ENCODE results near the gene SETD3. TPM values are rescaled to one million over a fixed set of nuclear protein-coding genes. Genes with fewer than 3 reads are reported as not detected.

SETD3 gene
- total RNA-seq, 2 experiments from 2014 or later = 52.6 to 54.5 TPM

- H3K36me3 Mint-ChIP-seq = peaks cover 4% of the 10 kb centered on the region
- no peak overlapping the region for H3K4me3 Mint-ChIP-seq
- DNase-seq = no peak
- H3K27ac Mint-ChIP-seq = no peak overlapping the region
- H3K9me3 Mint-ChIP-seq = no peaks in the 10 kb centered on the region
- no peaks in the 10 kb centered on the region for H3K4me1 Mint-ChIP-seq
- no peaks in the 10 kb centered on the region for H3K27me3 Mint-ChIP-seq
These were observed 30.9 kb upstream of the SETD3 start for GRCh38 chr14:99511421-99512109.

DNA sequence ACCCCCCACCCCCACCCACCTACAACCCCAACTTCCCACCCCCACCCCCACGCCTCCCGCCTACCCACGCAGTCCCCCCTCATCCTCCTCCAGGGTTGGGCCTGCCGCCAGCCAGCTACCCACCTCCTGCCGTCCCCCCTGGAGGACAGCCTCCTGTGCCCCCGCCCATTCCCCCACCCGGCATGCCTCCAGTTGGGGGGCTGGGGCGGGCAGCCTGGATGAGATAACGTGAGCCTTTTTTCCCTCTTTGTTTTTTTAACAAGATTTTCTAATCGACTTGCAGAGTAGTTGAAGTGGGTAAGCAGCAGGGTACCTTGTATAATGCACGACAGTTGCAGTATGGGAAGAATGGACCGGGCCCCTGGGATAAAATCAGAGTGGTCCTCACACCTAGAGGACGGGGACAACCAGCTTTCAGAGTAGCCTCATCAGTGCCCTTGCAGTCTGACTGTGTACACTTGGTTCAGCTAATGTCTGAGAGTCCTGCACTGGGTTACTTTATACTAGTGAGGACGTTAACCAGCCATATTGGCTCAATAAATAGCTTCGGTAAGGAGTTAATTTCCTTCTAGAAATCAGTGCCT is 30.0 kb upstream of the SETD3 start:
- H3K27ac Mint-ChIP-seq = no peak overlapping the region
- no peak overlapping the region for H3K4me3 Mint-ChIP-seq
- no peaks in the 10 kb centered on the region for H3K9me3 Mint-ChIP-seq
- no peak for DNase-seq
- H3K36me3 Mint-ChIP-seq = peaks cover 9% of the 10 kb centered on the region
- no peaks in the 10 kb centered on the region for H3K27me3 Mint-ChIP-seq
- H3K4me1 Mint-ChIP-seq = no peaks in the 10 kb centered on the region

DNA sequence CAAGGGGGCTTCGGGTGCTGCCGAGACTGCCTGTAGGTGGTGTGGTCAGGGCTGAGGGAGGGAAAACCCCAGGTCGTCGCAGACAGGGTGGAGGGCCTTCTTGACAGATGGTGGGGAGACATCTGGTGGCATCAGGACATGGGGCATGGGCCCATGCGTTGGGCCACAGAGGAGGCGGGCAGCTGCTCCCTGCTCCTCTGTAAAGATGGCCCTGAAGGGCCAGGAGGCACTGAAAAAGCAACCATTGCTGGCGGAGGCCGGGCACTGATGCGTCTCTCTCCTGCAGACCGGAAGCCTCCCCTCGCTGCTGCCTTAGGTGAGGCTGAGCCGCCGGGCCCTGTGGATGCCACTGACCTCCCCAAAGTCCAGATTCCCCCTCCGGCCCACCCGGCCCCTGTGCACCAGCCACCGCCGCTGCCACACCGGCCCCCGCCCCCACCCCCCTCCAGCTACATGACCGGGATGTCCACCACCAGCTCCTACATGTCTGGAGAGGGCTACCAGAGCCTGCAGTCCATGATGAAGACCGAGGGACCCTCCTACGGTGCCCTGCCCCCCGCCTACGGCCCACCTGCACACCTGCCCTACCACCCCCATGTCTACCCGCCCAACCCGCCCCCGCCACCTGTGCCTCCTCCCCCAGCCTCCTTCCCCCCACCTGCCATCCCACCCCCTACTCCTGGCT is 29.4 kb upstream of the SETD3 start:
- no peak for DNase-seq
- Mint-ChIP-seq H3K9me3 (no peaks in the 10 kb centered on the region), H3K27me3 (no peaks in the 10 kb centered on the region), H3K36me3 (peaks cover 9% of the 10 kb centered on the region), H3K4me1 (no peaks in the 10 kb centered on the region), H3K27ac (peak overlapping the region; percentile 34), H3K4me3 (no peak overlapping the region)

- H3K4me3 Mint-ChIP-seq = no peak overlapping the region
- H3K9me3 Mint-ChIP-seq = no peaks in the 10 kb centered on the region
- H3K36me3 Mint-ChIP-seq = peaks cover 10% of the 10 kb centered on the region
- H3K27ac Mint-ChIP-seq = peak overlapping the region; percentile 34
- H3K4me1 Mint-ChIP-seq = no peaks in the 10 kb centered on the region
- no peak for DNase-seq
- H3K27me3 Mint-ChIP-seq = no peaks in the 10 kb centered on the region
These were observed 28.4 kb upstream of the SETD3 start for GRCh38 chr14:99508896-99509629.

- H3K4me3 Mint-ChIP-seq = no peak overlapping the region
- peaks cover 12% of the 10 kb centered on the region for H3K36me3 Mint-ChIP-seq
- H3K27me3 Mint-ChIP-seq = no peaks in the 10 kb centered on the region
- no peak for DNase-seq
- no peaks in the 10 kb centered on the region for H3K9me3 Mint-ChIP-seq
- no peaks in the 10 kb centered on the region for H3K4me1 Mint-ChIP-seq
- no peak overlapping the region for H3K27ac Mint-ChIP-seq
These were observed 27.4 kb upstream of the SETD3 start for GRCh38 chr14:99507860-99508640.

DNA sequence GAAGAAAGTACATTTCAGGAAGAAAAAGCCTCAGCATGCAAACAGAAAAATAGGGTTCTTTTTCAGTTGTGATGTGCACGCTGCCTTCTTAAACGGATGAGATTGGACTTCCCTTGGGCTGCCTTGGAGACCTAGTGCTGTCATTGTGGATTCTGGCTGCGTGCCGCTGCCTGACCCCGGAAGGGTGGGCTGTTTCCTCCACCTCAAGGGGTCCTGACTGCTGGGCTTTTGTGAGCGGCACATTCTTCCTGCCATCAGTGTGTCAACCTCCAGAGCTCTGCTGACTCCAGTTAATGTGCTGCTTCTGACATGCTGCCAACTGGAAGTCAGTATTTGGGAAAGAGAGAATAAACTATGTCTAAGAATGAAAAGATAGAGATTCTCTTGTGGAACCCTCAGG is 25.6 kb upstream of the SETD3 start:
- DNase-seq = no peak
- no peaks in the 10 kb centered on the region for H3K27me3 Mint-ChIP-seq
- H3K4me1 Mint-ChIP-seq = no peaks in the 10 kb centered on the region
- H3K36me3 Mint-ChIP-seq = peaks cover 12% of the 10 kb centered on the region
- peak overlapping the region; percentile 80 for H3K27ac Mint-ChIP-seq
- no peaks in the 10 kb centered on the region for H3K9me3 Mint-ChIP-seq
- H3K4me3 Mint-ChIP-seq = no peak overlapping the region

DNA sequence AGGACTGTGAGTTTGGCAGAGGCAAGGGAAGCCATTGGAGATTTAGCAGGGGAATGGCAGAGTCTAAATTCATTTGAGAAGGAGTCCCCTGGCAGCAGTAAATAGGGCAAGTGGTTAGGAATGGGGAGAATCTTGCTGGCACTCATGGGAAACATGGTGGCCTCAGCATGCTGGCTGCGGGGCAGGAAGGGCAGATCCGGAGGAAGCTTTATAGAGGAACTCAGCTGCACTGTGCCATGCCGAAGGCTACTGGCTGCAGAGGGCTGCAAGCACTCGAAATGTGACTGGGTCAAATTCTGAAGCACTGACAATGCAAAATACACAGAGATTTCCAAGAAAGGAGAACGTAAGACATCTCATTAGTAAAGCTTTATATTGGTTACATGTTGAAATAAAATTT is 24.4 kb upstream of the SETD3 start:
- Mint-ChIP-seq H3K4me3 (no peak overlapping the region), H3K27me3 (no peaks in the 10 kb centered on the region), H3K4me1 (no peaks in the 10 kb centered on the region), H3K9me3 (no peaks in the 10 kb centered on the region), H3K36me3 (peaks cover 12% of the 10 kb centered on the region), H3K27ac (no peak overlapping the region)
- DNase-seq = no peak

DNA sequence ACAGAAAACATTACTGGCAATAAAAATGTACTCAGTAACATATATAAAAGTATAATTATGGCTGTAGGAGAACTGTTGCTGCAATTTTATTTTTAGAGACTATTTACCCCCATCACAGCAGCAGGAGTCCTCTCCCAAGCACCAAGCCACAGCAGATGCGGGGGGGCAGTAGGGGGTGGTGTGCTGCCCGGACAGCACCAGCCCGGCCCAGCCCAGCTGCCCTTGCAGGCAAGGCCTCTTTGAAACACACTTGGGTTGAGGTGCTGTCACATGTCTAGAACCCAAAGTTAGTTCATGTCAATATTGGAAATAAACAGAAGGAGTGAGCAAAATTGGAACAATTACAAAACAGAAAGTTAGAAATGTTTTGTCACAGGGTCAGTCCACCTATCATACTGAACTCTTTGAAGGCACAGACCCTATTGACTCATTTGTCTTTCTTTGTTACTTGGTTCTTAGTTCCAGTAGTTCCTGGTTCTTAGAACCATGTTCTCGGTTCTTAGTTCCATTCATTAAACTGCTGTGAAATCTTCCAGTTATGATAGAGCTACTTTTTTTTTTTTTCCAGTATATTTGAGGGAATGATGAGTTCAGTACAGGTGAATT is 23.3 kb upstream of the SETD3 start:
- peaks cover 12% of the 10 kb centered on the region for H3K36me3 Mint-ChIP-seq
- peak overlapping the region; percentile 75 for H3K27ac Mint-ChIP-seq

DNA sequence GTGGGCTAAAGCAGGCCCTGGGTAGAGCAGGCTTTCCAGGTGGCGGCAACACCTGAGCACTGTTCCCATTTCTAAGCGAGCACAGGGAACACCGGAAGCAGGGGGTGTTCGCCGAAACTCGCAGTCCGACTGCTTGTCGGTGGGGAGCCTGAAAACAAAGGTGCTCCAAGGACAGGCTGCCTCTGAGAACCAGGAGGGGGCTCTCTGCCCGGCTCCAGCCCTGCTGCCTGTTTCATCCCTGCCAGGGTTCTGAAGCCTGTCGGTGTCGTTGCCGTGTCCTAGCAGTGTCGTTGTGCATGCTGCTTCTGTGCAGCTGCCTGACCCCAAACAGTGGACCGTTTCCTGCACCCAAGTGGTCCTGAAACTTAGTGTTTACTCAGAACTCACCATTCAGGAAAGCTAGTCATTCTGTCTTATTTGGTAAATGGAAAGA is 22.3 kb upstream of the SETD3 start:
- H3K9me3 Mint-ChIP-seq = no peaks in the 10 kb centered on the region
- no peaks in the 10 kb centered on the region for H3K27me3 Mint-ChIP-seq
- H3K4me1 Mint-ChIP-seq = no peaks in the 10 kb centered on the region
- no peak overlapping the region for H3K27ac Mint-ChIP-seq
- DNase-seq = no peak
- H3K36me3 Mint-ChIP-seq = peaks cover 9% of the 10 kb centered on the region
- H3K4me3 Mint-ChIP-seq = no peak overlapping the region

More for the DNA sequence above, 23.3 kb upstream of the SETD3 start:
- no peak for DNase-seq
- no peaks in the 10 kb centered on the region for H3K4me1 Mint-ChIP-seq
- H3K27me3 Mint-ChIP-seq = no peaks in the 10 kb centered on the region
- no peaks in the 10 kb centered on the region for H3K9me3 Mint-ChIP-seq
- no peak overlapping the region for H3K4me3 Mint-ChIP-seq

DNA sequence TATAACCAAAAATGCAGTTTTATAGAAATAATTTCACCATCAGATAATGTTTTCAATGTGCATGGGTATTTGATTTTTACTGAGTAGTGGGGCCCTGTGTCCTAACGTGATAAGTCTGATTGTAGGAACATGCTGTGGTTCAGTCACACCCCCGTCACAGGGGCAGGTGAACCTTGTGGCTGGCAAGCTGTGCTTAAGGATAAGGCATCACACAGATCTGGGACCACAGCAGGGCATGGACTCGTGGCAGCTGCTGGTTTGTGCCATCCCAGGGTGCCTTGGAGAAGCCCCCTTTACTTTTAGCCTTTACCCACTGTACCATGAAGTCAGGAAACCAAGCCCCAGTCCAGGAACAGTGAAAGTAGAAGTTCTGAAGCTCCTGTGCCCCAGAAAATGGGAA is 17.2 kb upstream of the SETD3 start:
- no peak overlapping the region for H3K27ac Mint-ChIP-seq
- no peaks in the 10 kb centered on the region for H3K4me1 Mint-ChIP-seq
- no peaks in the 10 kb centered on the region for H3K9me3 Mint-ChIP-seq
- H3K36me3 Mint-ChIP-seq = peaks cover 14% of the 10 kb centered on the region
- no peak for DNase-seq
- no peak overlapping the region for H3K4me3 Mint-ChIP-seq
- H3K27me3 Mint-ChIP-seq = no peaks in the 10 kb centered on the region

- H3K27me3 Mint-ChIP-seq = no peaks in the 10 kb centered on the region
- peaks cover 15% of the 10 kb centered on the region for H3K36me3 Mint-ChIP-seq
- H3K4me3 Mint-ChIP-seq = no peak overlapping the region
- H3K27ac Mint-ChIP-seq = no peak overlapping the region
- DNase-seq = no peak
- no peaks in the 10 kb centered on the region for H3K9me3 Mint-ChIP-seq
- no peaks in the 10 kb centered on the region for H3K4me1 Mint-ChIP-seq
These were observed 16.7 kb upstream of the SETD3 start for GRCh38 chr14:99497341-99497740.

DNA sequence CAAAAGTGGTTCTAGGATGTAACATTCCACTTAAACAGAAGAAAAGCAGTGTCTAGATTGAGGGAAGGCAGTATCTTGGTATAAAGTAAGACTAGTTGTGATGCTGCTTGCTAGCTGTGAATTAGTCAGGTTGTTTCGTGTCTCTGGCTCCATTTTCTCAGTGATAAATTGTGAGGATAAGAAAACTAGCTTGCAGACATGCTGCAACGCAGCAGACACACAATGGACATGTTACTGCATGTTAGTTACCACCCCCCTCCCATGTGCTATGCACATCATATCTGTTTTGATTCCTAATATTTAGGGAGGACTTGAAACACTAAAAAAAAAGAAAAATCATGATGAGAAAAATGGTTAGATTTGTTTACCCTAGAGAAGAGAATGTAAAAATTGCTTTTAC is 3.4 kb upstream of the SETD3 start:
- Mint-ChIP-seq H3K4me3 (no peak overlapping the region), H3K27ac (no peak overlapping the region), H3K36me3 (no peaks in the 10 kb centered on the region), H3K27me3 (no peaks in the 10 kb centered on the region), H3K9me3 (no peaks in the 10 kb centered on the region), H3K4me1 (peaks cover 52% of the 10 kb centered on the region)
- DNase-seq = no peak

DNA sequence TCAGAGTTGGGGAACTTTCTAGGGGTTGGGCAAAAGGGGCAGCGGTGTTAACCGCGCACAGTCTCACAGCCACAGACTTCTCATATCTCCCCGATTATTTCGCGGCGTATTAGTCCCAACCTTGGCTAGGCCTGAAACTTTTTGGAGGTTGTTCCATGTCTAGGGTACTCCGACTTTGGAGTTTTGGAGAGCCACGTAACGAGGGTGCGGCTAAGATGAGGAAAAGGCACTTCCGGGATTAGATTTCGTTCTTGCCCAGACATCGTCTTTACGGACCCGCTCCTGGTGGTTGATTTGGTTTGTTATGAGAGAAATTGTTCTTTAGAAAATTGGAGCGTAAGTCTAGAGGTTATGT is 1.1 kb upstream of the SETD3 start:
- H3K27me3 Mint-ChIP-seq = no peaks in the 10 kb centered on the region

DNA sequence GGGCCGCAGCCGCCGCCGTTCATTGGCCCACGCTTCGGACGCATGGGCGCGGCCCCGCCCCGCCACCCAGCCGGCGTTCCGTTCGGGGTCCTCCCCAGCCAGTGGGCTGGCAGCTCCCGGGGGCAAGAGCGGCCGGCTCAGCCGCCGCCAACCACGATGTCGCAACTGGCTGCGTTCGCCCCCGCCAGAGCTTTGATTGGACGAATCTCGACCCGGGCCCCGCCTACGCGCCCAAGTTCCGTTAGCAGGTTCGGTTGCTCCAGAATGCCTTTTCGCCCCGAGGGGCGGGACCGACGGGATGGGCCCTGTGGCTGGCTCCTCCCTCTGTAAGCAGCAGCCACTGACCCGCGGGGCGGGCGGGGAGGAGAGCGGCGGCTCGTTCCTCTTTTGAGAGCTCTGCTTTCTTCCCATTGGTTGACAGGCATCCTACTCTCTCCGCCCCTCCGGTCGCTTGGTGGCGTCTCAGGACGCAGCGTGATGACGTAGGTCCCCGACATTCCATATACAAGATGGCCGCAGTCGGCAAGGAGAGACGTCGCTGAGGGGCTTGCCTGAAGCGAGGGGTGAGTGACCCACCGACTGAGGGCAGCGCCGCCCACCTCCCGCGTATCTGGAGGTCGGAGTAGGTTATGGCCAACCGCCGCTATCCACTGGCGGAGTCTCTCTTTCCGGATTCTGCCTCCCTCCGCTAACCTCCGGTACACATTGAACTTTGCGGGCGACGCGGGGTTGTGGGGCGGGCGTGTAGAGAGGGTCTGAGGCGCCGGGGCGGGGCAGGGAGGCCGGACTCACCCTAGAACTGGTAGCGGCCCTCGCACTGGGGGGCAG is 472 bp upstream of the SETD3 start, which contains the start of gene CCNK:
Gene CCNK, plus strand, starts transcription at position 493 of the 828 bp plus-strand sequence. CDS start 11,269 bp downstream, outside the sequence.
- Mint-ChIP-seq H3K36me3 (peaks cover 5% of the 10 kb centered on the region), H3K27ac (peak within 1 kb of the TSS; percentile 95), H3K27me3 (no peaks in the 10 kb centered on the region), H3K4me1 (peaks cover 51% of the 10 kb centered on the region), H3K4me3 (peak within 1 kb of the TSS; percentile 95), H3K9me3 (no peaks in the 10 kb centered on the region)
- peak; percentile 100 for DNase-seq

More for the DNA sequence above, 1.1 kb upstream of the SETD3 start:
- peak overlapping the region; percentile 95 for H3K27ac Mint-ChIP-seq
- no peaks in the 10 kb centered on the region for H3K9me3 Mint-ChIP-seq
- DNase-seq = peak; percentile 7
- H3K4me3 Mint-ChIP-seq = peak overlapping the region; percentile 95
- peaks cover 56% of the 10 kb centered on the region for H3K4me1 Mint-ChIP-seq
- peaks cover 5% of the 10 kb centered on the region for H3K36me3 Mint-ChIP-seq
